GM23338 (cell line): ENCODE measurements around the gene POLR3K. TPM values are rescaled to one million over a fixed set of nuclear protein-coding genes. Genes with fewer than 3 reads are reported as not detected.

Source experiments
- JUNB ChIP-seq: IDR thresholded peaks from one replicate; pipeline ENCODE4 v1.6.1; 2016; ENCODE audit warnings: antibody characterized with exemption; ENCODE audit not compliant: unreplicated experiment
- NANOG ChIP-seq: IDR thresholded peaks from 2 replicates; pipeline ENCODE4 v1.6.1; 2016; ENCODE audit warnings: antibody characterized with exemption, borderline replicate concordance
- POLR2AphosphoS5 ChIP-seq: IDR thresholded peaks from 2 replicates; pipeline ENCODE4 v1.6.1; 2016; ENCODE audit warnings: antibody characterized with exemption, low read depth
- REST ChIP-seq: IDR thresholded peaks from one replicate; pipeline ENCODE4 v1.6.1; 2018; ENCODE audit warnings: antibody characterized with exemption; ENCODE audit not compliant: unreplicated experiment
- ZNF462 ChIP-seq: fragments of 250-450 bp; sonication (Bioruptor Pico); IDR thresholded peaks from 2 replicates; pipeline ENCODE4 v1.5.0; 2020; ENCODE audit warnings: mild to moderate bottlenecking, moderate library complexity
- polyA plus RNA-seq: library from polyadenylated mRNA; unstranded; fragments of >200 nt; fragmentation: Nextera tagmentation; extraction: Ambion mirVana; gene quantifications from 2 replicates; pipeline ENCODE4 v1.2.1, GENCODE V29; 2016
- total RNA-seq: library from RNA; depleted of rRNA; stranded (reverse); fragments of >200 nt; shearing (Covaris generic); gene quantifications from 2 replicates; pipeline ENCODE4 v1.2.3, GENCODE V29; 2014

POLR3K gene
- total and polyA plus RNA-seq, 2 experiments from 2014 or later: 17.8 to 58.5 TPM

GRCh38 chr16:62968-63391, 9.6 kb upstream of the POLR3K start (continued):
- no peak for TF ChIP-seq REST
- no peak for TF ChIP-seq NANOG
- no peak for TF ChIP-seq POLR2AphosphoS5
- TF ChIP-seq ZNF462 (CRISPR knock-in tag): no peak
- TF ChIP-seq JUNB: no peak
